Activated gamma-delta T cell (primary cell): ENCODE results near the gene KDM4F.
"Not testable (repeated sequence)": the region's sequence is repeated elsewhere in the genome, so short reads cannot be mapped to it uniquely, and the experiment has no call there.

Source experiments
- DNase-seq: peaks from one replicate; lab custom pipeline; 2025; lab: John Stamatoyannopoulos, UW
- total RNA-seq, 2 donors: gene quantifications; one replicate each; lab custom pipeline; 2026; lab: John Stamatoyannopoulos, UW

The KDM4F gene
- total RNA-seq: 0 reads per million in 2 donors

- not testable (repeated sequence) for DNase-seq
These were observed at the start of gene KDM4F for GRCh38 chr11:95049122-95049521. Gene KDM4F, plus strand, starts transcription at chr11:95049422.

GRCh38 chr11:95003716-95004115 is 45.5 kb upstream of the KDM4F start:
- DNase-seq: no peak

DNA sequence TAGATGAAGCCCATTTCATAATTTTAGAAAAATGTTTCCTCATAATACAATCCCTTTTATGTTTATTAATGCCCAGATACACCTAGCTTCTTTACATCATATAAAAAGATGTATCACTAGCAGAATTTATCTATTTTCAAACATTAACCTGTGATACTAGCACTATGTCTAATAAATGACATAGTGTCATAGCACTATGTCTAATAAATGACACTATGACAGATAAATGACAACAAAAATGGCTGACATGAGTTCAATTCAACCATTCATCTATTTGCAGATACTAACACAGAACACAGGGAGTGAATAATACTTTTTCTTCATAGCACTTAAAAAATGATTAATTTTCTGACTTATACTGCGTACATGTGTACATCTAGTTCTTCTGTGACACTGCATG is 43.6 kb upstream of the KDM4F start:
- no peak for DNase-seq

- no peak for DNase-seq
These were observed 37.8 kb upstream of the KDM4F start for GRCh38 chr11:95011376-95011775.

DNA sequence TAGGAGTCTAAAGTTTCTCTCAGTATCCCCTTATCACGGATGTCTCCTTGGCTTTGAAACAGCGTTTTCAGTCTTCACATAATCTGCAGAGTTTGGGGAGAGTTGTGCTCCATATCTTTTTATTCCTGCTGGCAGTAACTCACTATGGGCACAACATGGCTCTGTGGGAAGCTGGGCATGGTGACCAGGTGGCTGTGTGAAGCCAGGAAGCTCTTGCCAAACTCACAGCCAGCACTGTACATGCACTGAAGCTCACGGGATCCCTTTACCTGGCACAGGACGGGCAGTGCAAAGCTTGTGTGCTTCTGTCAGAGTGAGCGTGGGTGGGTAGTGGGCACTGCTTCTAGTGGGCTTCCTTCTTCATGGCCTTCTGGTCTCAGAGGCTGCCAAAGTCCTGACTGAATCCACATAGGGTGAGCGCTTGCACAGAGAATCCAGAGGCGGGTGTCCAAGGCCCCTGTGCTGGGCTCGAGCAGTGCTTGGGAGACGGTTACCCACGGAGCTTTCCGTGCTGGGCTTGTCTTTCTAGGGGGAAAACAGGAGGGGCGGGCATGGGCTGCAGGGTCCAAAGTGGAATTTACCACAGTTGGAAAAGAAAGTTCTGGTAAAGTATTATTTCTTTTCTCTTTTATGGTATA is 34.9 kb upstream of the KDM4F start:
- no peak for DNase-seq

- no peak for DNase-seq
These were observed 33.1 kb upstream of the KDM4F start for GRCh38 chr11:95016139-95016538.

DNA sequence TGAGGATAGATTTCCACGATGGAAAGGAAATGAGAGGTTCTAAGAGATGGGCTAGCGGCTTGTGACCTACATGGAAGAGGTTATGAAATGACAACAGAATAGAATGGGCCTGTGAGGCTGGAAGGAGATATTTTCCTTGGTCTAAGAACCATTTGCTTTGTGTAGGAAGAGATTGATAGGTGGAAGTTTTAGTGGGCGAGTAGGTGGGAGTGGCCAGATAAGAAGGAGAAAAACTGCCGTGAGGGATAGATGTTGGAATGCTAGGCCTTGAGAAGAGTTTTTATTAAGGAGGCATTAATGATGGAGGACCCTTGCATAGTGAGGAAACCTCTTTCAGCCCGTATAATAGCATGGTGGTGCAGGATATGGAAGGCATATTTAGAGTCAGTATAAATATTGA is 27.8 kb upstream of the KDM4F start:
- not testable (repeated sequence) for DNase-seq

GRCh38 chr11:95024958-95025357 is 24.3 kb upstream of the KDM4F start, which contains the start of gene KDM4E:
Gene KDM4E, plus strand, starts transcription at chr11:95025258. Its CDS starts 300 bp downstream, at chr11:95025558.
- DNase-seq: no peak

GRCh38 chr11:95025594-95025993 is 23.6 kb upstream of the KDM4F start:
- not testable (repeated sequence) for DNase-seq

DNA sequence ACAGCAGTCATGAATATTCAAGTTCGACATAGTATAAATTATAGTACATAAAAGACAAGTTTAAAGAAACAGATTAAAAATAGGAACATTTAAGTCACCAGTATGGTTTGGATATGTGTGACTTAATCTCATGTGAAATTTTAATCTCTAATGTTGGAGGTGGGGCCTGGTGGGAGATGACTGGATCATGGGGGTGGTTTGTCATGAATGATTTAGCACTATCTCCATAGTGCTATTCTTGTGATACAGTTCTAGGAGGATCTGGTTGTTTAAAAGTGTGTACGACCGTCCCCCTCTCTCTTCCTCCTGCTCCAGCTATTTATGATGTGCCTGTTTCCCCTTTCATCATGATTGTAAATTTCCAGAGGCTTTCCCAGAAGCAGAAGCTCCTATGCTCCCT is 20.9 kb upstream of the KDM4F start:
- no peak for DNase-seq

- DNase-seq: no peak
These were observed 16.2 kb upstream of the KDM4F start for GRCh38 chr11:95033051-95033450.

DNA sequence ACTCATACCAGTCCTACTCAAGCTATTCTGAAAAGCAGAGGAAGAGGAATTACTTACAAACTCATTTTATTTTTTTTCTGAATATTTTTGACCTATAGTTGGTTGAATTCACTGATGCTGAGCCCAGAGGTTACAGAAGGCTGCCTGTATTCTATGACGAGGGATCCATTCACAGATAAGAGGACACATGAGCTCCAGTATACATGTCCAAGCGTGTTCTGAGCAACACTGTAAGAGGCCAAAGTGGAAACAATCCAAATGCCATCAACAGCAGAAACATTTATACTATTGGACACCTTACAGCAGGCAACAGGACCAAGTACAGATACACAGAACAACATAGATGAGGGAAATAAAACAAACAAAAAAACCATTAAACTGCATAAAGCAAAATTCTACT is 13.9 kb upstream of the KDM4F start:
- DNase-seq: no peak

- DNase-seq: not testable (repeated sequence)
These were observed 11.7 kb upstream of the KDM4F start for GRCh38 chr11:95037356-95038035.

DNA sequence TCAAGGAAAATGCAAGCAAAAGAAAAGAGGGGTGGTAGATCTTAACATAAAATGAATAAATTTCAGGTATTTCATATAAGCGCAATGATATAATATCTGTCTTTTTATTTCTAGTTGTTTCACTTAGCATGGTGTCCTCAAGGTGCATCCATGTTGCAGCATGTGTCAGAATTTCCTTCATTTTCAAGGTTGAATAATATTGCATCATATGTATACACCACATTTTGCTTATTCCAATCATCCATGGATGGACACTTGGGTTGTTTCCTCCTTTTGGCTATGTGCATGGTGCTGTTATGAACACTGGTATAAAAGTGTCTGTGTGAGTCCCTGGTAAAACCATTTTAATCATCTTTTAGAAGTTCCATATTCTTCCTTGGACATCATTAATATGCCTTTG is 7.0 kb upstream of the KDM4F start:
- DNase-seq: no peak

- no peak for DNase-seq
These were observed 6.3 kb upstream of the KDM4F start for GRCh38 chr11:95042906-95043305.

GRCh38 chr11:95044010-95044409 is 5.2 kb upstream of the KDM4F start:
- DNase-seq: no peak

- DNase-seq: no peak
These were observed 3.4 kb upstream of the KDM4F start for GRCh38 chr11:95045812-95046211.

DNA sequence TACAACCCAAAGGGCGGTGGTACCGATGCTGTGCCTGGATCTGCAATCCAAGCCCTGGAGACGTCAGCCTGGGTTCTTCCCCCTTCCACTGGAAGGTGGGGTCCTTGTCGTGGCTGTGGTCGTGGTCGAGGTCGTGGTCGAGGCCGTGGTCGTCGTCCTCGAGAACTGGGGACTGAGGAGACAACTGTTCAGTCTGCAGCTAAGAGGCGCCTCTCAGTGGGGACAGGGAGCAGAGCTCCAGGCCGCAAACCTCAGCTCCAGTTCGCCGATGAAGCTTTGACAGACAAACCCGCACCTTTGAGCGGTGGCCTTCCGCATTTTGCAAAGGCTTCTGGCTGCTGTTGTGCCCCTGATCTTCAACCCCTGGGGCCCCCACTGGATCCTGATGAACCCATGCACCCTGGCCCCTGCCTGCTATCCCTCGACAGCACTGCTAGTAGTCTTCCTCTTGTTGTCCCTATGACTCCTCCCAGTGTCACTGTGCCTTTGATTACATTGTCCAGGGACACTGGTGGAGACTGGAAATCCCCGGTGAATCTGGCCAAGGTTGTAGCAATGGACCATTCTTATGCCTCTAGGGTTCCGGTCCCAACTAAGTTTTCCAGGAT is 1.5 kb downstream of the KDM4F start:
- no peak for DNase-seq

- no peak for DNase-seq
These were observed 5.1 kb downstream of the KDM4F start for GRCh38 chr11:95054356-95054755.

DNA sequence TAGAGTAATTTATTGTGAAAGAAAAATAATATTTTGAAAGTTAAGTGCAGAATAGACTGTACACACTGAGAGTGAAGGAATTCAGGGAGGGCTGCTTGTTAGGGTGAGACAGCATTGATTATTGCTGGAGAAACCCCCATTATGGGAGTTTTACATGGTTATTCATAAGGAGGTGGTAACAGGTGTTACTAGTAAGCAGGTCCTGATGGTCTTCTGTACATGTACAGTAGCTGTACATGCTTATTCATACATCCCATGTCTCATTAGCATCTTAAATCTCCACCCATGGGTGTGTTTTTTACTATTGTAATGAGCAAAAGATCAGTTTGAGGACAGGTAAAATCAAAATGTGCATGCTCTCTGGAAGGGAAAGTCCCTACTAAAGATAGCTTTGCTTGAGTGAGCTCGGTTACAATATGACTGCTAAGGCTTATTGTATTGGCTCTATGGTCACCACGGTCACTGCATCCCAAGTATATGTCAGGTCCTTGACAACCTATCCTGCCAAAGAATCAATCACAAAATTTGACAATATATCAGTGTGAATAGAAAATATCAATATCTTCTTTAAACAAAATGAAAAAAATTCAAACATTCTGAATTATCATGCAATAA is 6.2 kb downstream of the KDM4F start:
- DNase-seq: no peak

- DNase-seq: no peak
These were observed 8.7 kb downstream of the KDM4F start for GRCh38 chr11:95057959-95058358.

- no peak for DNase-seq
These were observed 9.4 kb downstream of the KDM4F start for GRCh38 chr11:95058621-95059020.

DNA sequence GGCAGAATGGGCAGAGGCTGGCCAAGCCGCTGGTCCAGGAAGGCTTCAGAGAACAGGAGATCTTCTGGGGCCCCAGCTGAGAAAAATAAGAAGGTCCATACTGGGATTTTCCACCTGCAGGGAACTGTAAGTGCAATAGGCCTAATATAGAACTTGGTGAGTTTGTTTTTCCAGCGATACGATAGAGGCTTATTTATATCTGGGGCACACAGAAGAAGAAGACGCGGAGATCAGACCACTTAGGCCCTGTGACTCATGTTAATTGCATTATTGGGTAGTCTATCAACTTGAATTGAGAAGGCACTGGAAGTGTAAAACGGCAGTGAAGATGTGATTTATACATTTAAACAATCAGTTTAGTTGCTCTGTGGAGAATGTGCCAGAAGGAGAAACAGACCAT is 9.8 kb downstream of the KDM4F start:
- no peak for DNase-seq
